Astrocyte of the spinal cord (primary cell): ENCODE results near the gene LPP.

Source experiments
- DNase-seq: peaks from one replicate; pipeline ENCODE4 v3.0.0; 2011; ENCODE audit warnings: low read depth, low spot score
- H3K4me3 ChIP-seq: 2 replicates; pipeline ENCODE4 v1.5.1; 2011; ENCODE audit warnings: low read depth, mild to moderate bottlenecking, low read length, moderate library complexity
- in situ Hi-C: cut with HindIII; loops from 2 replicates; pipeline ENCODE4 v1.10.0; 2017; ENCODE audit warnings: low sequenced_read_pairs
- TF ChIP-seq, protein P1 (sequence below): IDR thresholded peaks from 2 replicates; pipeline ENCODE4 v1.5.1; 2012; ENCODE audit warnings: low read depth, mild to moderate bottlenecking, low read length, inconsistent platforms

The LPP gene

DNA sequence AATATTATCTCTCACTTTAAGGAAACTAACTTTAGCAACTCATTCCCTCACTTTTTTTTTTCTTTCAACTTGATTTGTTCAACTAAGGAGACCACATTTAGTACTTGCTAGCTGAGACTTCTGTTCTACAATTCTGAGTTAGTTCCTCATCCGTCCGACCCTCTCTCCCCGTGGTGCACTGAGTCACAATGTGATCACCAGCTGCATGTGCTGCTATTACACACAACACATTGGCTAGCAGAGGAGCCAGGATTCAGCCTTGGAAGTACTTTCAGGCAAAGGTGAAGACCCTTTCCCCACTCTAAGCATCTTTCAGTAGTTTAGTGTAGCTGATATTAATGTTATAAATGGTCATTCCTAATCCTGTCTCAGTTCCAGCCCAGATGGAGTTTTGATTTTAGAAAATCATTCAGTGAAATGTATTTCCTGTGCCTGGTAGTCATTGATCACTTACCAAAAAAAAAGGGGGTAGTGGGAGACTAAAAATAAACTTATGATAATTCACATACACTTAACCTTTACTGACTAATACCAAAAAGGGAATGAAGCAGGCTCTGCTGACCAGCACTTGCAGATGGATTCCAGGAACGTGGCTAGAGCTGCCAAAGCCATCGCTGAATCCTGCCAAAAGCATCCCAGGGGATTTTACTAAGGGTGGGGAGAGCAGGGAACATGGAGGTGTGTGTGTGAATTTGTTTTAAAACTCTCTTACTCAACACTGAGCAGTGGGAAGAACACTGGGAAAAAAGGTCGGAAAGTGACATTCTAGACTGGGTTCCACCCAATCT, 424.8 kb downstream of the LPP start:
- in situ Hi-C loops = no loop called here

DNA sequence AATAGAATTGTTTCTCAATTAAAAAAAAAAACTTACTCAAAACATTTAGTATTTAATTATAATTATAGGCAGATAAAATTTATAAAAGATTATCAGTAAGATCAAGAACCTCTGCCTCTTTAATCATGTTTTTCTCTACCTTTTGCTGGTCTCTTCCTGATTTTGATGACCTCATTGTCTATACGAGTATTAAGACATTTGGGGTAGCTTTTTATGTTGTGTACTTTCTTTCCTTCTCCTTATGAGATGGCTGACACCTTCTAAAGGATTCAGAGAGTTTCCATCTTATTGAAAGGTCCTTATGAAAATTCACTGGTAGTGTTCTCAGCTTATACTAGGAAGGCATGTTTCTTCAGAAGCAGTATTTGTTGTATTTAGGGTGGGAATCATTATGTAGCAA, 426.3 kb downstream of the LPP start:
- H3K4me3 ChIP-seq = no peak overlapping the region
- TF ChIP-seq, protein P1, sequence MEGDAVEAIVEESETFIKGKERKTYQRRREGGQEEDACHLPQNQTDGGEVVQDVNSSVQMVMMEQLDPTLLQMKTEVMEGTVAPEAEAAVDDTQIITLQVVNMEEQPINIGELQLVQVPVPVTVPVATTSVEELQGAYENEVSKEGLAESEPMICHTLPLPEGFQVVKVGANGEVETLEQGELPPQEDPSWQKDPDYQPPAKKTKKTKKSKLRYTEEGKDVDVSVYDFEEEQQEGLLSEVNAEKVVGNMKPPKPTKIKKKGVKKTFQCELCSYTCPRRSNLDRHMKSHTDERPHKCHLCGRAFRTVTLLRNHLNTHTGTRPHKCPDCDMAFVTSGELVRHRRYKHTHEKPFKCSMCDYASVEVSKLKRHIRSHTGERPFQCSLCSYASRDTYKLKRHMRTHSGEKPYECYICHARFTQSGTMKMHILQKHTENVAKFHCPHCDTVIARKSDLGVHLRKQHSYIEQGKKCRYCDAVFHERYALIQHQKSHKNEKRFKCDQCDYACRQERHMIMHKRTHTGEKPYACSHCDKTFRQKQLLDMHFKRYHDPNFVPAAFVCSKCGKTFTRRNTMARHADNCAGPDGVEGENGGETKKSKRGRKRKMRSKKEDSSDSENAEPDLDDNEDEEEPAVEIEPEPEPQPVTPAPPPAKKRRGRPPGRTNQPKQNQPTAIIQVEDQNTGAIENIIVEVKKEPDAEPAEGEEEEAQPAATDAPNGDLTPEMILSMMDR = no peak
- no peak for DNase-seq

More for the DNA sequence above, 424.8 kb downstream of the LPP start:
- H3K4me3 ChIP-seq = no peak overlapping the region
- TF ChIP-seq, protein P1 = no peak
- DNase-seq = peak; percentile 86

DNA sequence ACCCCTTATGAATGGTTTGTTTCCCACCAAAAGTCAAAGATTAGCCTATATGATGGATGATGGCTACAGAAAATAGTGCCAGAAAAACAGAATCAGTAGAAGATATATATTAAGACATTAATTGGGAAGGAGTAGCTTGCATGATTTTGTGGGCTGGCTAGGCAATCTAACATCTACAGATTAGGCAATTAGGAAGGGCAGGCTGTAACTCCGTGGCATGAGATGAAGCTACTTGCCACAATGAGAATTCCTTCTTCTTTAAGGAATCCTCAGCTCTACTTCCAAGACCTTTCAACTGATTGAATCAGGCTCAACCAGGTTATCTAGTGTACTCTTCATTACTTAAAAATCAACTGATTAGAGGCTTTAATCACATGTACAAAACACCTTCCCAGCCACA, 426.7 kb downstream of the LPP start:
- H3K4me3 ChIP-seq = no peak overlapping the region
- in situ Hi-C loops = no loop called here
- no peak for DNase-seq
- TF ChIP-seq, protein P1 = no peak

More for the DNA sequence above, 426.3 kb downstream of the LPP start:
- in situ Hi-C loops = no loop called here

DNA sequence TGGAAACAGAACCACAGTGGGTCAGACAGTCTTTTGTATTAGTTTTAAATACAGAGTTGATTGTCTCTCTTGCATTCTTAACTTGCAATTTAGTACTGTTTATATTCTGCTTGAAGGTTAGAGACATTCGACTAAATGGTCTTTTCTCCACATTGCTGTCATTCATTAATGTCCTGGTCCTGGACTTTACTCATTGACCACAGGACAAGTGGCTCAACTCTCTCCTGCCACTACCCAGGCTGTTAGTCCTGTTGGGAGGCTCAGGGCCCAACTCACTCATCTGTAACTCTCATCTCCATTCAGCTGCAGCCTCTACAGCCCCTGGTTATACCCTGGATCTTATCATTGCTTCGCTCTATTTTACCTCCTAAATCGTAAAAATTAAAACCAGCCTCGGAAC, 427.4 kb downstream of the LPP start:
- DNase-seq = no peak
- TF ChIP-seq, protein P1 = no peak
- in situ Hi-C loops = no loop called here
- no peak overlapping the region for H3K4me3 ChIP-seq

DNA sequence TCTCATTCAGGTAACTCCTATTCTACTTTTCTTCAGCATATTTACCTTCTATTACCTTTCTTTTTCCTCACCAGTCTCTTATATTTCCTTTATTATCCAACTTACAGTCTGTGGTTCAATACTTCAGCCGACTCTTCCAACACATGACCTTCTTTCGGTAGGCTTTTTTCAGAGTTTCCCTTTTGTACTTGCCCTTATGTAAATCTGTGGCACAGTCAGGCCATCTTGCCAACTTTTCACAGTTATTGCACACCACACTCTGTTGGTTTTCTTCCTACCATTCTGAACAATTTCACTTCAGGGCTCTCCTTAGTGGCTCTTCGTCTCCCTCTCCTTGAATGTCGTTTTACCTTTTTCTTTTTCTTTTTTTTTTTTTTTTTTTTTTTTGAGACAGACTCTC, 427.8 kb downstream of the LPP start:
- in situ Hi-C loops = no loop called here
- no peak overlapping the region for H3K4me3 ChIP-seq
- DNase-seq = no peak

DNA sequence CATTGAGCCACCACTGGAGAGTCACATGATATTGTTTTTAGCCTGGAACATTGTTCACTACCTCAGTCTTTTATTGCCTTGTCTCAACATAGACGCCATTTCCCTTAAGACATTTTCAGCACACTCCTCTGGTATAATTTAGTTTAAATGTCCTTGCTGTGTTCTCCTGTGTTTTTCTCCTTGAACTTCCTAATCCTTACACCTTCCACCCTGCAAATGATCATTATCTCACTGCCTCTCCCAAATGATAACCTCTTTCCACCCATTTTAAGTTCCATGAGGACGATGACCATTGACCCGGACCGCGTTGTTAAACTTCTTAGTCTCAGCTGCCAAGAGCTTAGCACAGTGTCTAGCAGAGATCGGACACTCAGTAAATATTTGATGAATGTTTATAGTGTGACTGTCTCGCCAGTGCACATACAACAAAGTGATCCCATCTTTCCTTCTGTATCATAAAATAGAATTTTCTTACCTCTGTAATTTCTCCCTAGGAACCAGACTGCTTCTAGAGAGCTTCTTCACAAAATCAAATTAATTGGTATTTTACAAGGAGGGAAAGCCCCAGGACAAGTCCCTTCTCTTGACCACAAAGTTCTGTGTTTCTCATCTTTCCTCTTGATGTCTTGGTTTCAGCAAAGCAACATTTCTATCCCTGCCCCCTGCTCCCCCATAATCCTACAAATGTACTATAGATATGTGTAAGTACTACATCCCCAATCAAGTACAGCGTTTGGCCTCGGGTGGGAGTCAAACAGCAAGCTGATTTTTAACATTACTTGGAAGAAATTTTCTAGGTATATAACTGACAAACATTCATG, 429.6 kb downstream of the LPP start:
- H3K4me3 ChIP-seq = no peak overlapping the region
- no peak for DNase-seq
- TF ChIP-seq, protein P1 = no peak
- in situ Hi-C loops = no loop called here

More for the DNA sequence above, 427.8 kb downstream of the LPP start:
- TF ChIP-seq, protein P1 = no peak
